GM12874 (cell line): ENCODE results near the gene CALD1.

Experiments used
- TF ChIP-seq, protein P1 (sequence below): IDR thresholded peaks from 2 replicates; pipeline ENCODE4 v1.5.1; 2011; ENCODE audit warnings: low read depth, mild to moderate bottlenecking, control low read depth, low read length, moderate library complexity; ENCODE audit not compliant: insufficient read depth

Gene CALD1

DNA sequence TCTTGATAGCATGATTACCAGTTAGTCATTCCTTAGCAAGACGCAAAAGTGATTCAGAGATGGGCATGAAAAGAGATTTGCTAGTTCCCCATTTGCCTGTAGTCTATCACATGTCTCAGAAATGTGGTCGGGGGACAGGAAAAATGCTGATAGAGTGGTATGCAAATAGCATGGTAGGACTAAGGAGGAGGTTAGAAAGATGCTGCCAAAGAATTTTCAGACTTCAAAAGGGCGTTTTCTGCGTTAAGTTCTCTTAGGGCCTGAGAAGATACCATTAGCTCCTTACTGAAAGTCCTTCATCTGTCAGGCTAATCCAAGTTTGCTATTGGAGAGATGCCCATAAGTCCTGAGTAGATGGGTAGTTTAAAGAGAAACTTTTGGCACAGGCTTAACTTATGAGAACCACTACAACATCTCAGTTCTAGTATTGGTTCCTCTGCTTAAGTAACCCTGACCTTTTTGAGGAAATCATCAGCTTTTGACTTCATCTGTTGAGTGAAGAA, 2.7 kb downstream of the CALD1 start:
- TF ChIP-seq, protein P1, sequence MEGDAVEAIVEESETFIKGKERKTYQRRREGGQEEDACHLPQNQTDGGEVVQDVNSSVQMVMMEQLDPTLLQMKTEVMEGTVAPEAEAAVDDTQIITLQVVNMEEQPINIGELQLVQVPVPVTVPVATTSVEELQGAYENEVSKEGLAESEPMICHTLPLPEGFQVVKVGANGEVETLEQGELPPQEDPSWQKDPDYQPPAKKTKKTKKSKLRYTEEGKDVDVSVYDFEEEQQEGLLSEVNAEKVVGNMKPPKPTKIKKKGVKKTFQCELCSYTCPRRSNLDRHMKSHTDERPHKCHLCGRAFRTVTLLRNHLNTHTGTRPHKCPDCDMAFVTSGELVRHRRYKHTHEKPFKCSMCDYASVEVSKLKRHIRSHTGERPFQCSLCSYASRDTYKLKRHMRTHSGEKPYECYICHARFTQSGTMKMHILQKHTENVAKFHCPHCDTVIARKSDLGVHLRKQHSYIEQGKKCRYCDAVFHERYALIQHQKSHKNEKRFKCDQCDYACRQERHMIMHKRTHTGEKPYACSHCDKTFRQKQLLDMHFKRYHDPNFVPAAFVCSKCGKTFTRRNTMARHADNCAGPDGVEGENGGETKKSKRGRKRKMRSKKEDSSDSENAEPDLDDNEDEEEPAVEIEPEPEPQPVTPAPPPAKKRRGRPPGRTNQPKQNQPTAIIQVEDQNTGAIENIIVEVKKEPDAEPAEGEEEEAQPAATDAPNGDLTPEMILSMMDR: no peak

DNA sequence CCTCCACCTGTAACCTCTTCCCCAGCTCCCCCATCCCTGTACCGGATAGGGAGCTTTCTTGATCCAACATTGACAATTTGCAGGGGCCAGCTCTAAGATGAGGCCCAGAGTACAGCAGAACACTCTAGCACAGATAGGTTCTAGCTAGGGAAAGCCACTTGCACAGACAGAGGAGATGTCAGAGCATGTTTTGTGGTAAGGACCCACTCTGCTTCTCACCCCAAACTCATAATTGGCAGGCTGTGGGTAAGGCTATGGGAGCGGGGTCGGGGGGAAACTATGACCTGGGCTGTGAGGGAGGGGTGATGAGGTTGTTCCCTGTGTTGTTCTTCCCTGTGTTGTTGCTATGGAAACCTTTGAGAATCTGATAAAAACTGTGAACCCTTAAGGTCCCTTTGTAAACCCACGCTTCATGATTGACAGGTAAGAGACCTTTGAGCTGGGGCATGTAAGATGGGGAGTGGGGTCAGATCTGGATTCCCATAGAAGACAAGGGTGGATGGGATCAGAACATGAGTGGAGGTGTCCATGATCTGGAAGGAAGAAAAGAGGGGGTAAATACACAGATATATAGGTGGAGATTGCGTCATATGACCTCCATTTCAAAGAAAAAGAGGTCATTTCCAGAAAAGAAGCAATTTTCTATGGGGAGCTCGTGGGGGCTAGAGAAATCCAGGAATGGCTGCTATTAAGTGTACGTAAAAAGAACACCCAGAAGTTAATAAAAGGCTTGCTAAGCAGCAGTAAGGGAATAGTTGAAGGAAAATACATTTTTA, 4.0 kb downstream of the CALD1 start:
- TF ChIP-seq, protein P1: no peak

DNA sequence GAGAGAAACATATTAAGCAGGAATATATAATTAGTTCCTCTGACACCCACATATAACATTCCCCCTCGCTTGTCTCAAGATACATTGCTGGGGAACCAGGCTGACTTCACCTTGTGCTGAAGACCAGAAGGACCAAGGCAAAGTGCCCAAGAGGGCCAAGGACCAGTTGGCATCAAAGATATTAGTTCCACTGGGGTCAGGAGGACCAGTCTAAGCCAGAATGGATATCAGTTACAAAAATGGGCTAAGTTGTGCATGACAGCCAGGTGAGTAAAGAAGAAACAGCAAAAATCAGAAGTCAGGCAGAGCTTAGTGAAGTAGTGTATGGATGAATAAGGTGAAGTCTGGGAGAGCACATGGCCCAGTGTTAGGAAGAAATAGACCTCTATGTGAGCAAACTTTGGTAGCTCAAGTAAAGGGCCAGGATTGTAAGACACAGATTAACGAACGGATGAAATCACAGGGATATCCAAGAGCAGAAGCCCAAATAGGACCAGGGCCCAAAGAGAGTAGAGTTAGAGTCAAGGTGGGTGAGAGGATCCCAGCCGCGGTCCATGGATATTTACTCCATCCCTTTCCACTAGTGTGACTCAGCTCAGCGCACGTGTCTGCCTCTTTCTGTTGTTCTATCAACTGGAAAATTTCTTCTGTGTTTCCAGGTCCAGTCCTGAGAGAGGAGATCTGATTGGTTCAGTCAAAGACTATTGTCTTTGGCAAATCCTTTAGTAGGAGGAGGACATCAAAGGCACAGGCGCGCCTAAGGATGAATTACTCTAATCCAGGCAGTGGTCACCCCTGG, 5.0 kb downstream of the CALD1 start:
- TF ChIP-seq, protein P1: no peak

DNA sequence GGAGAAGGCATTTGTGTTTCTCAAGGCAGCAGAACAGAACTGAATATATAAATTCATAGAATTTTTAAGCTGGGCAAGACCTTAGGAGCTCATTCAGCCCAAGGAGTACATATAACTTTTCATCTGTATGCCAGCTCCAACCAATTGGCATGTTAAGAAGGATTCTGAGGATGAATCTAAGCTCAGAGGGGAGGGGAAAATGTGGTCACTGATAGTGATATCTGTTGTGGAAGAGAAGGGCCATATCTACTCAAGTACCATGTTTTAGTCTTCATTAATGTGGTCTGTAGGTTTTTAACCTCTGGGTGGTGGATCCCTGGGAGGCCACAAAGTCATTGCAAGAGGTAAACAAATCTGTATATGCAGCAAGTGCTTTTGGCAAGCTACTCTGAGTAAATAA, 6.4 kb downstream of the CALD1 start:
- TF ChIP-seq, protein P1: no peak

DNA sequence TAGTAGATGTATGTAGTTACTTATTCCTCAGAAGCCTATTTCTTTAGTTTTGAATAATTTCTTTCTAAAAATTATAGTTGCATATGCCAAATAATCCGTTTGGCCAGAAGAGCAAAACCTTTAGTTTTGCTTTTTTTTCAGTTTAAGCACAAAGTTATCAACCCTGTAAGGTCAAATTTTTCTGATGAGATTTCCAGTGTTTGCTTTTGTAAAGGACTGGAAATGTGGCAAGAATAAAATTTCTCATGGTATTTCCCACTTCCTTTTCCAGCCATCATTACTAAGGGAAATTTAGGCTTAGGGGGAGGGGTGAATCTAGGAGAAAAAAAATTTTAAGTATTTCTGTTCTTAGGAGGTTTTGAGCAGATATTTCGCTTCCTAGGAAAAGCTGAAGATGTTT, 7.6 kb downstream of the CALD1 start:
- TF ChIP-seq, protein P1: no peak

DNA sequence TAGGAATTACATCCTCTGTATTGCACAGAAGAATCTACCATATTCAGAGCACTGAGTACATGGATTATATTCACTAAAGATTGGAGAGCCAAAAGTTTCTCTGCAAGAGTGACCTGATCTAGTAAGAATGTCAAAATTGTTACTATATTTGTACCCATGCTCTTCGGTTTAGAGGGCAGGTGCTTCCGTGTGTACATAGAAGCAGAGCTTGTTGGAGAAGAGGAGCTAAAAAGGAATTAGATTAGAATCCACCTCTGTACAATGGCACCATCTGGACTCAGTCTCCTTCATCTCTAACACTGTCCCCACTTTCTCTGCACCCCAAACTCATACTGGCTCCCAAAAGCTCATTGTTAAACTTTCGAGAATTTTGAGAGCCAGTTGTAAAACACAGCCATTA, 8.3 kb downstream of the CALD1 start:
- TF ChIP-seq, protein P1: no peak

DNA sequence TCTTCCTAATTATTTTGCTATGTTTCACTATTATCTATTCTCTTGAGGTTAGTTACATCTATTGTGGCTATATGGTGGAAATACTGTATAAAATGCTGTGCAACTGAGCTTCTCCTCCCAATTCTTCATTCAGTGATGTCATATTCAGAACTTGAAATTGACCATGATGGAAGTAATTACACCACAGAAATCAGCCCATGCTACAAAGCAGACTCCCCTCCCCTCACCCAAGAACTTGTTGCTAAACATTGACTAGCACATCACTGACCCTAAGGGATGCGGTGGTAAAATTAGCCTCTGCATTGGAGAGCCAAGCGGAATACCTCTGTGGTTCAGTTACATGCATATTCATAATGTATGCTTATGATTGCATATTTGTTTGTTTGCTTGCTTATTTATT, 8.8 kb downstream of the CALD1 start:
- TF ChIP-seq, protein P1: no peak
